GM23338 (cell line): Measurements from ENCODE around the gene CES2.

ENCODE experiments used
- EZH2phosphoT487 ChIP-seq: fragments of 200-600 bp; sonication (generic); IDR thresholded peaks from one replicate; pipeline ENCODE4 v1.8.1; 2018; ENCODE audit warnings: antibody characterized with exemption; ENCODE audit not compliant: unreplicated experiment
- TF ChIP-seq, protein P1 (sequence below), 2 experiments: fragments of 200-600 bp in 1 of 2; sonication (generic) in 1 of 2; conservative IDR thresholded peaks; 2 replicates each; pipeline versions ENCODE4 v1.5.1 to v1.6.1; 2016 to 2017; ENCODE audit warnings: antibody characterized with exemption in 2 of 2, low read depth in 2 of 2, mild to moderate bottlenecking in 2 of 2, moderate library complexity in 1 of 2

DNA sequence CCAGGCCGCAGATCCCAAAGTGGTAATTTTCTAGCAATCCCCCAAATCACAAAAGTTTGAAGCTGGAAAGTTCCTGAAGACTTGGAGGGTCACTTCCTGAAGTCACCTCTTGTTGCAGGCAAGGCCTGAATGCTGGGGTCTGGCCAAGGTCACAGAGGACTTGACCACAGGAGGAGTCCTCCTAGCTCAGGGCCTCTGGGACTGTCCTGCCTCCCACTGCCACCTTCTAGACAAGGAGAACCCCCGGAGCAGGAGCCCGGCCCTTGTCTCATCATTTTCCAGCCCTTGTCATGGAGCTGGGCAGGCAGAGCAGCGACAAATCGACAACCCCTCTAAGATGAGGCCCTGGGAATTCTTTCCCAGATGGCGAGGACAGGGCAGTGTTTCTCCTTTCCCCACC, 17.0 kb upstream of the CES2 start:
- TF ChIP-seq, protein P1, sequence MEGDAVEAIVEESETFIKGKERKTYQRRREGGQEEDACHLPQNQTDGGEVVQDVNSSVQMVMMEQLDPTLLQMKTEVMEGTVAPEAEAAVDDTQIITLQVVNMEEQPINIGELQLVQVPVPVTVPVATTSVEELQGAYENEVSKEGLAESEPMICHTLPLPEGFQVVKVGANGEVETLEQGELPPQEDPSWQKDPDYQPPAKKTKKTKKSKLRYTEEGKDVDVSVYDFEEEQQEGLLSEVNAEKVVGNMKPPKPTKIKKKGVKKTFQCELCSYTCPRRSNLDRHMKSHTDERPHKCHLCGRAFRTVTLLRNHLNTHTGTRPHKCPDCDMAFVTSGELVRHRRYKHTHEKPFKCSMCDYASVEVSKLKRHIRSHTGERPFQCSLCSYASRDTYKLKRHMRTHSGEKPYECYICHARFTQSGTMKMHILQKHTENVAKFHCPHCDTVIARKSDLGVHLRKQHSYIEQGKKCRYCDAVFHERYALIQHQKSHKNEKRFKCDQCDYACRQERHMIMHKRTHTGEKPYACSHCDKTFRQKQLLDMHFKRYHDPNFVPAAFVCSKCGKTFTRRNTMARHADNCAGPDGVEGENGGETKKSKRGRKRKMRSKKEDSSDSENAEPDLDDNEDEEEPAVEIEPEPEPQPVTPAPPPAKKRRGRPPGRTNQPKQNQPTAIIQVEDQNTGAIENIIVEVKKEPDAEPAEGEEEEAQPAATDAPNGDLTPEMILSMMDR (conservative IDR thresholded peaks at IDR 0.05; ENCODE audit: low read depth in 2 of 2), result no peak
- TF ChIP-seq EZH2phosphoT487, result no peak
